Measurements from ENCODE around the gene CERS6. TPM values are rescaled to one million over a fixed set of nuclear protein-coding genes. Genes with fewer than 3 reads are reported as not detected.

Gene CERS6
- polyA plus RNA-seq, 3 donors: 7.6 to 17.7 (median 15.6) TPM

GRCh38 chr2:168752361-168752760, 296.3 kb downstream of the CERS6 start:
- no peak for TF ChIP-seq CTCF (IDR thresholded peaks at IDR 0.05)
- Mint-ChIP-seq H3K9me3 (no peaks in the 10 kb centered on the region), H3K4me1 (peaks cover 17% of the 10 kb centered on the region), H3K27me3 (ENCODE audit: low read depth in 3 of 3) (peaks cover 0 to 2% (median 0%) of the 10 kb centered on the region in 3 donors), H3K4me3 (no peak overlapping the region), H3K27ac (peak overlapping the region in 2 of 7 donors; percentile 22 to 67), H3K36me3 (peaks cover 48 to 73% of the 10 kb centered on the region in 2 donors)
- 100% methylated on average over 6 of the region's 8 CpGs for WGBS (ENCODE audit: insufficient coverage)
- no peak overlapping the region for H3K4me2 ChIP-seq (replicated peaks; ENCODE audit: extremely low read depth, low read length, poor library complexity, severe bottlenecking)
- no peaks in the 10 kb centered on the region for H3K27me3 ChIP-seq (ENCODE audit: control insufficient read depth in 2 of 2, insufficient read depth in 2 of 2, low read length in 2 of 2)
- no peak overlapping the region for H3K27ac ChIP-seq (ENCODE audit: low read depth in 1 of 2, low read length in 2 of 2)
- no peaks in the 10 kb centered on the region for H4K20me1 ChIP-seq (ENCODE audit: insufficient read depth, low read length)
- H3K4me1 ChIP-seq (ENCODE audit: control insufficient read depth in 1 of 2, insufficient read depth in 2 of 2, low read length in 2 of 2): no peaks in the 10 kb centered on the region
- peaks cover 23 to 55% of the 10 kb centered on the region in 2 donors for H3K36me3 ChIP-seq (replicated peaks in 1 of 2; ENCODE audit: control insufficient read depth in 1 of 2, insufficient read depth in 2 of 2, low read length in 2 of 2)
- no peak overlapping the region for H2AFZ ChIP-seq (ENCODE audit: insufficient read depth, low read depth, low read length, poor library complexity, severe bottlenecking)
- no peak for DNase-seq
- no peaks in the 10 kb centered on the region for H3K79me2 ChIP-seq (ENCODE audit: insufficient read depth, low read length)
- intact Hi-C loops (cut with micrococcal nuclease): no loop called here
- no peak overlapping the region for H3K4me3 ChIP-seq (replicated peaks in 1 of 3; ENCODE audit: low read depth in 2 of 3, low read length in 3 of 3)
- no peaks in the 10 kb centered on the region for H3K9me3 ChIP-seq (replicated peaks in 1 of 2; ENCODE audit: control insufficient read depth in 1 of 2, insufficient read depth in 1 of 2, low read length in 2 of 2)
- H3K9ac ChIP-seq (ENCODE audit: insufficient read depth, low read length, poor library complexity, severe bottlenecking): no peak overlapping the region

DNA sequence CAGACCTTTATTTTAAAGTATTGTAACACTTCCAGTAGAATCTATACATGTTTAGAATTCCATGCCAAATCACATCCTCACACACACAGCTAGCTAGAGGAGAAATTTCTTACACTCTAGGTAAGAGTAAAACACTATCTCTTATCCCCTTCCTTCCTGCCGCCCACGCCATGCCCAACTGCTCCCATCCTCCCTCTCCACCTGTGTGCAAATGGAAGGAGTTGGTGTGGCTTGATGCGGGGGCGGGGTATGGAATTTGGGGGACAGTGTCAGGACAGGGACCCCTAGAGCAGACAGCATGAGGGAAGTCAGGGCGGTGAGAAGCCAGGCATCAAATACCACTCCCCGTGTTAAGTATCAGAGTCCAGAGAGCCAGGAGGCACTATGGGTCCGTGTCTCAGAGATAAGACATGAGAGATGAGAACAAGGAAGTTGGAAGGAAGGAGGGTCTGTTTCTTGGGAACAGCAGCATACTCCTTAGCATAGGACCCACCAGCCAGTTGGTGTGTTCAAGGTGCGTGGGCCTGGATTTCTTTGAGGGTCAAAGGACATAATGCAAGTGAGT, 297.8 kb downstream of the CERS6 start:
- no peaks in the 10 kb centered on the region for H3K9me3 Mint-ChIP-seq
- 89% methylated on average over 3 of the region's 8 CpGs for WGBS (ENCODE audit: insufficient coverage)
- no peak for DNase-seq
- Histone ChIP-seq H3K4me2 (replicated peaks; ENCODE audit: extremely low read depth, low read length, poor library complexity, severe bottlenecking) (no peak overlapping the region), H2AFZ (ENCODE audit: insufficient read depth, low read depth, low read length, poor library complexity, severe bottlenecking) (no peak overlapping the region), H3K9ac (ENCODE audit: insufficient read depth, low read length, poor library complexity, severe bottlenecking) (no peak overlapping the region), H3K4me1 (ENCODE audit: control insufficient read depth in 1 of 2, insufficient read depth in 2 of 2, low read length in 2 of 2) (no peaks in the 10 kb centered on the region), H3K27me3 (ENCODE audit: control insufficient read depth in 2 of 2, insufficient read depth in 2 of 2, low read length in 2 of 2) (no peaks in the 10 kb centered on the region), H3K27ac (ENCODE audit: low read depth in 1 of 2, low read length in 2 of 2) (no peak overlapping the region), H3K4me3 (replicated peaks in 1 of 3; ENCODE audit: low read depth in 2 of 3, low read length in 3 of 3) (no peak overlapping the region), H4K20me1 (ENCODE audit: insufficient read depth, low read length) (no peaks in the 10 kb centered on the region), H3K36me3 (replicated peaks in 1 of 2; ENCODE audit: control insufficient read depth in 1 of 2, insufficient read depth in 2 of 2, low read length in 2 of 2) (peaks cover 23 to 67% of the 10 kb centered on the region in 2 donors), H3K79me2 (ENCODE audit: insufficient read depth, low read length) (no peaks in the 10 kb centered on the region), H3K9me3 (replicated peaks in 1 of 2; ENCODE audit: control insufficient read depth in 1 of 2, insufficient read depth in 1 of 2, low read length in 2 of 2) (no peaks in the 10 kb centered on the region)
- H3K27ac Mint-ChIP-seq: peak overlapping the region in 2 of 7 donors; percentile 39 to 64
- TF ChIP-seq CTCF (IDR thresholded peaks at IDR 0.05): no peak
- H3K36me3 Mint-ChIP-seq: peaks cover 52 to 78% of the 10 kb centered on the region in 2 donors
- H3K27me3 Mint-ChIP-seq (ENCODE audit: low read depth in 3 of 3): peaks cover 0 to 2% (median 0%) of the 10 kb centered on the region in 3 donors
- no peak overlapping the region for H3K4me3 Mint-ChIP-seq
- H3K4me1 Mint-ChIP-seq: peaks cover 17% of the 10 kb centered on the region
- intact Hi-C loops (cut with micrococcal nuclease): no loop called here
